CD4-positive, alpha-beta T cell treated with Interferon gamma for 1 hour (primary cell): ENCODE data around the gene PCGF3.
"Not testable (repeated sequence)": the region's sequence is repeated elsewhere in the genome, so short reads cannot be mapped to it uniquely, and the experiment has no call there.

Experiments used
- DNase-seq: peaks from one replicate; pipeline ENCODE4 v3.0.0-alpha.2; 2020

Gene PCGF3

GRCh38 chr4:726838-727237, 21.2 kb downstream of the PCGF3 start:
- DNase-seq, result no peak

GRCh38 chr4:727576-727975, 21.9 kb downstream of the PCGF3 start:
- no peak for DNase-seq

GRCh38 chr4:729336-730315, 24.0 kb downstream of the PCGF3 start:
- no peak for DNase-seq

- DNase-seq, result no peak
Observed at GRCh38 chr4:730511-730910, 24.9 kb downstream of the PCGF3 start.

GRCh38 chr4:730946-731904, 25.6 kb downstream of the PCGF3 start:
- not testable (repeated sequence) for DNase-seq

- DNase-seq, result not testable (repeated sequence)
Observed at GRCh38 chr4:731954-732353, 26.3 kb downstream of the PCGF3 start.

GRCh38 chr4:732486-732885, 26.9 kb downstream of the PCGF3 start:
- DNase-seq, result no peak

GRCh38 chr4:732911-733630, 27.4 kb downstream of the PCGF3 start:
- no peak for DNase-seq

- no peak for DNase-seq
Observed at GRCh38 chr4:733631-733980, 28.0 kb downstream of the PCGF3 start.

- DNase-seq, result no peak
Observed at GRCh38 chr4:734075-734474, 28.4 kb downstream of the PCGF3 start.

- DNase-seq, result no peak
Observed at GRCh38 chr4:734951-735350, 29.3 kb downstream of the PCGF3 start.

- no peak for DNase-seq
Observed at GRCh38 chr4:735583-735982, 30.0 kb downstream of the PCGF3 start.

GRCh38 chr4:736561-736960, 30.9 kb downstream of the PCGF3 start:
- DNase-seq, result not testable (repeated sequence)

GRCh38 chr4:738781-739280, 33.2 kb downstream of the PCGF3 start:
- no peak for DNase-seq

GRCh38 chr4:739569-739968, 33.9 kb downstream of the PCGF3 start:
- no peak for DNase-seq

GRCh38 chr4:740011-740410, 34.4 kb downstream of the PCGF3 start:
- DNase-seq, result no peak

GRCh38 chr4:740656-741282, 35.1 kb downstream of the PCGF3 start:
- no peak for DNase-seq

- DNase-seq, result no peak
Observed at GRCh38 chr4:742096-742741, 36.6 kb downstream of the PCGF3 start.

- DNase-seq, result peak; percentile 63
Observed at GRCh38 chr4:742742-743311, 37.2 kb downstream of the PCGF3 start.

- no peak for DNase-seq
Observed at GRCh38 chr4:743463-744211, 38.0 kb downstream of the PCGF3 start.
